ENCODE results near the gene NRP2. TPM values are rescaled to one million over a fixed set of nuclear protein-coding genes. Genes with fewer than 3 reads are reported as not detected.

NRP2 gene
- total and polyA plus RNA-seq, 2 donors (not counting 1 experiment from before 2014, with no cell fraction given) = 16.6 to 28.7 TPM

DNA sequence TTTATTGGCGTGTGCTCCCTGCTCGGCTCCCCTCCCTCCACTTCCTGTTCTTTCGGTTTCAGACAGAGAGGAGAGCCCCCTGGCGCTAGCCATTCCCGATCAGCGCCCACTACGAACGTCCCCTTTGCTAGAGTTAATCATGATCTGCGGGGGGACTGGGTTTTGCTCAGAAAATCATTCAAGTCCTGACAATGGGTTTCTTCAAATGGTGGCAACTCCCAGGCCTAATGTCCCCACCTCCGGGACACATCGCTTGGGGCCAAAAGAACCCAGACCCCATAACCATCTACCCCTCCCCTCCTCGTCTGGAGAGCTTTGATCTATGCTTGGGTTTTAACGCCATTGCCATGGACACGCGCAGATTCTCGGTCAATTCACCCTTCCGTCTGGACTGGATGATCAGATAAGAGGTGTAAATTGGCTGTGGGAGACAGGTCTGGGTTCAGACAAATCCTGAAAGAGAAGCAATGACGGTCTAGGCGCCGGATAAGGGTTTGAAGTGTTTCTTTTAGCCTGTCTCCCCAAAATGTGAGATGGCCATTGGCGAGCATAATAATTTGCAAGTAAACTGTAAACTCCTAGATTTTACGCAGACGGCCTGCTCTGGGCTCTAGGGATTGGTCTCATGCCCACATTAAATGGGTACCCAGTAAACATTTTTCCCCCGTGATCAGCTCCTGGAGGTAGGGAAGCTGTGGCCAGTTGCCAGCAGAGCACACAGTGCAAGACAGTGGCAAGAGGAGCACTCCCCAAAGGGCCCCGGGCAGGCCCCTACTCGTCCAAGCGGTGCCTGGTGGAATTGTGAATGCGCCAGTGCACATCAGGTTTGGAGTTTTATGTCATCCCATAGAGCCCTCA lies 4.7 kb downstream of the NRP2 start:
- H3K27ac ChIP-seq (ENCODE audit: insufficient read depth, low read length) = no peak overlapping the region
- H3K27me3 ChIP-seq (ENCODE audit: control insufficient read depth, insufficient read depth, low read length) = no peaks in the 10 kb centered on the region
- TF ChIP-seq, protein P1, sequence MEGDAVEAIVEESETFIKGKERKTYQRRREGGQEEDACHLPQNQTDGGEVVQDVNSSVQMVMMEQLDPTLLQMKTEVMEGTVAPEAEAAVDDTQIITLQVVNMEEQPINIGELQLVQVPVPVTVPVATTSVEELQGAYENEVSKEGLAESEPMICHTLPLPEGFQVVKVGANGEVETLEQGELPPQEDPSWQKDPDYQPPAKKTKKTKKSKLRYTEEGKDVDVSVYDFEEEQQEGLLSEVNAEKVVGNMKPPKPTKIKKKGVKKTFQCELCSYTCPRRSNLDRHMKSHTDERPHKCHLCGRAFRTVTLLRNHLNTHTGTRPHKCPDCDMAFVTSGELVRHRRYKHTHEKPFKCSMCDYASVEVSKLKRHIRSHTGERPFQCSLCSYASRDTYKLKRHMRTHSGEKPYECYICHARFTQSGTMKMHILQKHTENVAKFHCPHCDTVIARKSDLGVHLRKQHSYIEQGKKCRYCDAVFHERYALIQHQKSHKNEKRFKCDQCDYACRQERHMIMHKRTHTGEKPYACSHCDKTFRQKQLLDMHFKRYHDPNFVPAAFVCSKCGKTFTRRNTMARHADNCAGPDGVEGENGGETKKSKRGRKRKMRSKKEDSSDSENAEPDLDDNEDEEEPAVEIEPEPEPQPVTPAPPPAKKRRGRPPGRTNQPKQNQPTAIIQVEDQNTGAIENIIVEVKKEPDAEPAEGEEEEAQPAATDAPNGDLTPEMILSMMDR (conservative IDR thresholded peaks at IDR 0.05 in 1 of 2, IDR thresholded peaks at IDR 0.05 in 1 of 2; ENCODE audit: low read depth in 1 of 2, low read length in 2 of 2) = peak in 1 of 2 donors; percentile 39
- no peak for TF ChIP-seq EZH2 (IDR thresholded peaks at IDR 0.05; ENCODE audit: low read length, missing control alignments)
- H3K9ac ChIP-seq (ENCODE audit: insufficient read depth, low read length) = no peak overlapping the region
- DNase-seq (ENCODE audit: low read depth in 2 of 2) = peak in 1 of 2 donors; percentile 27
- H3K4me2 ChIP-seq (ENCODE audit: extremely low read depth, insufficient read depth, low read length) = peak overlapping the region; percentile 93
- H3K4me3 ChIP-seq (replicated peaks in 1 of 4; ENCODE audit: control extremely low read depth in 1 of 4, insufficient read depth in 1 of 4, low read depth in 3 of 4, low read length in 4 of 4) = peak overlapping the region; percentile 67 to 76 (median 71)
- peaks cover 3% of the 10 kb centered on the region for H3K79me2 ChIP-seq (ENCODE audit: control insufficient read depth, insufficient read depth, low read length)
- no peaks in the 10 kb centered on the region for H3K9me3 ChIP-seq (ENCODE audit: control insufficient read depth, insufficient read depth, low read depth, low read length)
- no peak overlapping the region for H2AFZ ChIP-seq (ENCODE audit: low read length)
- no peaks in the 10 kb centered on the region for H4K20me1 ChIP-seq (ENCODE audit: control insufficient read depth, extremely low read depth, insufficient read depth, low read length)
- H3K36me3 ChIP-seq (ENCODE audit: control insufficient read depth, insufficient read depth, low read length) = no peaks in the 10 kb centered on the region
- peaks cover 2% of the 10 kb centered on the region for H3K4me1 ChIP-seq (ENCODE audit: control insufficient read depth, extremely low read depth, insufficient read depth, low read length)

DNA sequence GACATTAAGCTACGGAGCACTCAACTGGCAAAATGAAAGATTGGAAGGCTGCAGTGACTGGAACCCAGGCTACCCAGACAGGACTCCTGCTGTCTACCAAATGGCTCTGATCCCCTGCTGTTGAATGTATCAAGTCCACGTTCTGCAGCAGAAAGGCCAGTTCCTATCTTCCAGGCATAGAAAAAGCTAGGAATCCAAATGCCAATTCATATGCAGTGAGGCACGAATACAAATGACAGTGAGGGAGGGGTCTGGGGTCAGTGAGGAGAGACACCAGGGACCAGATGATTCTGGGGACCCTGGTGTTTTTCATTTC lies 5.3 kb downstream of the NRP2 start:
- Histone ChIP-seq H3K4me1 (ENCODE audit: control insufficient read depth, extremely low read depth, insufficient read depth, low read length) (peaks cover 2% of the 10 kb centered on the region), H3K4me3 (replicated peaks in 1 of 4; ENCODE audit: control extremely low read depth in 1 of 4, insufficient read depth in 1 of 4, low read depth in 3 of 4, low read length in 4 of 4) (no peak overlapping the region), H3K27me3 (ENCODE audit: control insufficient read depth, insufficient read depth, low read length) (no peaks in the 10 kb centered on the region), H3K9me3 (ENCODE audit: control insufficient read depth, insufficient read depth, low read depth, low read length) (no peaks in the 10 kb centered on the region), H4K20me1 (ENCODE audit: control insufficient read depth, extremely low read depth, insufficient read depth, low read length) (no peaks in the 10 kb centered on the region), H3K27ac (ENCODE audit: insufficient read depth, low read length) (no peak overlapping the region), H2AFZ (ENCODE audit: low read length) (no peak overlapping the region), H3K79me2 (ENCODE audit: control insufficient read depth, insufficient read depth, low read length) (peaks cover 3% of the 10 kb centered on the region), H3K9ac (ENCODE audit: insufficient read depth, low read length) (no peak overlapping the region), H3K4me2 (ENCODE audit: extremely low read depth, insufficient read depth, low read length) (no peak overlapping the region), H3K36me3 (ENCODE audit: control insufficient read depth, insufficient read depth, low read length) (no peaks in the 10 kb centered on the region)
- TF ChIP-seq EZH2 (IDR thresholded peaks at IDR 0.05; ENCODE audit: low read length, missing control alignments) = no peak
- TF ChIP-seq, protein P1 (conservative IDR thresholded peaks at IDR 0.05 in 1 of 2, IDR thresholded peaks at IDR 0.05 in 1 of 2; ENCODE audit: low read depth in 1 of 2, low read length in 2 of 2) = no peak
- no peak for DNase-seq (ENCODE audit: low read depth in 2 of 2)

DNA sequence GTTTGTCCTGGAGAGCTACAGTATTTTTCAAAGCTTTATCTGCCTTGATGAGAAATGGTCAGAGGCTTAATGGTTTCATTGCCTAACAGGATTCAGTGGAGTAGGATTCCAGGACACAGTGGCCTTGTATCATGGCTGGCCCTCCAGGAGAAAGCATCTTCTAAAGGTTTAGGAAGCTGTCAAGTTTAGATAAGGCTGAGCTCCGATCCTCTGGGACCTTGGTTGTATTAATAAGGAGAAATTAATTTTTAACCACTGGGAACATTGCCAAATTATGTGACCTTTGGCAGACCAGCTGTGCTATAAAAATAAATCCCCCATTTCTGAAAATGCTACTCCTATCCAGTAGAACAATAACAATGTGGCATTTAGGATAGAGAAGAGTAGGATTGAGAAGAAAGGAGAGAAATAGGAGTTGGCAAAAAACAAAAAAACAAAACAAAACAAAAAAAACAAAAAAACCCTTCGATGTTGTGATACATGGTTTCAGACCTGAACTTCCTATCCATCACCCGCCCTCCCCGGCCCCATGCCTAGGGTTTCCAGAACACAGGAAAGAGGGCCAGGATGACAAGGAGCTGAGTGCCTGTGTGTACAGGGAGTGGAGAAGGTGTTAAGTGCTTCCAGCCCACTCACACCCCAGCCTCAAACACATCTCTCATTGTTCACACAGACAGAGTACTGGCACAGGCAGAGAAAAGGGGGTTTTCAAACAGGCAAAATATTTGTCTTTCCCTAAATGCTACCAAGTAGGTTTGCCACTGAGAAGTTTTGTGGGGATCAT lies 6.3 kb downstream of the NRP2 start:
- H3K27me3 ChIP-seq (ENCODE audit: control insufficient read depth, insufficient read depth, low read length) = no peaks in the 10 kb centered on the region
- no peaks in the 10 kb centered on the region for H3K36me3 ChIP-seq (ENCODE audit: control insufficient read depth, insufficient read depth, low read length)
- H3K27ac ChIP-seq (ENCODE audit: insufficient read depth, low read length) = no peak overlapping the region
- H3K79me2 ChIP-seq (ENCODE audit: control insufficient read depth, insufficient read depth, low read length) = peaks cover 3% of the 10 kb centered on the region
- peaks cover 2% of the 10 kb centered on the region for H3K4me1 ChIP-seq (ENCODE audit: control insufficient read depth, extremely low read depth, insufficient read depth, low read length)
- no peak overlapping the region for H3K4me2 ChIP-seq (ENCODE audit: extremely low read depth, insufficient read depth, low read length)
- TF ChIP-seq, protein P1 (conservative IDR thresholded peaks at IDR 0.05 in 1 of 2, IDR thresholded peaks at IDR 0.05 in 1 of 2; ENCODE audit: low read depth in 1 of 2, low read length in 2 of 2) = no peak
- TF ChIP-seq EZH2 (IDR thresholded peaks at IDR 0.05; ENCODE audit: low read length, missing control alignments) = no peak
- H3K4me3 ChIP-seq (replicated peaks in 1 of 4; ENCODE audit: control extremely low read depth in 1 of 4, insufficient read depth in 1 of 4, low read depth in 3 of 4, low read length in 4 of 4) = no peak overlapping the region
- no peaks in the 10 kb centered on the region for H3K9me3 ChIP-seq (ENCODE audit: control insufficient read depth, insufficient read depth, low read depth, low read length)
- no peak overlapping the region for H2AFZ ChIP-seq (ENCODE audit: low read length)
- peak; percentile 58 to 73 for DNase-seq (ENCODE audit: low read depth in 2 of 2)
- H3K9ac ChIP-seq (ENCODE audit: insufficient read depth, low read length) = no peak overlapping the region
- no peaks in the 10 kb centered on the region for H4K20me1 ChIP-seq (ENCODE audit: control insufficient read depth, extremely low read depth, insufficient read depth, low read length)

Data from fibroblast of lung (primary cell).